ENCODE results near the gene PLCD3.

GRCh38 chr17:45146890-45147580, 14.7 kb upstream of the PLCD3 start:
- TF ChIP-seq, protein P1, sequence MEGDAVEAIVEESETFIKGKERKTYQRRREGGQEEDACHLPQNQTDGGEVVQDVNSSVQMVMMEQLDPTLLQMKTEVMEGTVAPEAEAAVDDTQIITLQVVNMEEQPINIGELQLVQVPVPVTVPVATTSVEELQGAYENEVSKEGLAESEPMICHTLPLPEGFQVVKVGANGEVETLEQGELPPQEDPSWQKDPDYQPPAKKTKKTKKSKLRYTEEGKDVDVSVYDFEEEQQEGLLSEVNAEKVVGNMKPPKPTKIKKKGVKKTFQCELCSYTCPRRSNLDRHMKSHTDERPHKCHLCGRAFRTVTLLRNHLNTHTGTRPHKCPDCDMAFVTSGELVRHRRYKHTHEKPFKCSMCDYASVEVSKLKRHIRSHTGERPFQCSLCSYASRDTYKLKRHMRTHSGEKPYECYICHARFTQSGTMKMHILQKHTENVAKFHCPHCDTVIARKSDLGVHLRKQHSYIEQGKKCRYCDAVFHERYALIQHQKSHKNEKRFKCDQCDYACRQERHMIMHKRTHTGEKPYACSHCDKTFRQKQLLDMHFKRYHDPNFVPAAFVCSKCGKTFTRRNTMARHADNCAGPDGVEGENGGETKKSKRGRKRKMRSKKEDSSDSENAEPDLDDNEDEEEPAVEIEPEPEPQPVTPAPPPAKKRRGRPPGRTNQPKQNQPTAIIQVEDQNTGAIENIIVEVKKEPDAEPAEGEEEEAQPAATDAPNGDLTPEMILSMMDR (IDR thresholded peaks at IDR 0.05 in 8 of 11, conservative IDR thresholded peaks at IDR 0.05 in 3 of 11), result no peak
- TF ChIP-seq POLR2A (IDR thresholded peaks at IDR 0.05) (no peak), POLR2AphosphoS5 (IDR thresholded peaks at IDR 0.05) (no peak)
